ENCODE measurements around the gene CAD. TPM values are rescaled to one million over a fixed set of nuclear protein-coding genes. Genes with fewer than 3 reads are reported as not detected.

CAD gene
- total RNA-seq, 1 donor from 2014 or later = 51.2 TPM

GRCh38 chr2:27281442-27281841 lies 64.3 kb downstream of the CAD start:
- H3K4me1 Mint-ChIP-seq (ENCODE audit: low read depth, unreplicated experiment) = peaks cover 19% of the 10 kb centered on the region
- no peaks in the 10 kb centered on the region for H3K9me3 Mint-ChIP-seq (ENCODE audit: unreplicated experiment)
- no peak overlapping the region for H3K4me2 ChIP-seq (ENCODE audit: low read length)
- H3K79me2 ChIP-seq (ENCODE audit: insufficient read depth, low read length) = no peaks in the 10 kb centered on the region
- no peak overlapping the region for H3K27ac ChIP-seq (ENCODE audit: low read depth, low read length)
- no peak overlapping the region for H3K9ac ChIP-seq (ENCODE audit: low read length)
- H3K27me3 ChIP-seq (ENCODE audit: insufficient read depth, low read length) = peaks cover 32% of the 10 kb centered on the region
- no peak overlapping the region for H2AFZ ChIP-seq (ENCODE audit: low read depth, low read length)
- TF ChIP-seq CTCF (IDR thresholded peaks at IDR 0.05; ENCODE audit: insufficient read depth, low read depth, low read length) (no peak), EZH2 (IDR thresholded peaks at IDR 0.05; ENCODE audit: insufficient read depth, low read length) (no peak)
- DNase-seq (ENCODE audit: low read depth) = no peak
- FAIRE-seq = no peak
- no peaks in the 10 kb centered on the region for H3K9me3 ChIP-seq (ENCODE audit: insufficient read depth, low read depth, low read length)
- peaks cover 9% of the 10 kb centered on the region for H3K4me1 ChIP-seq (ENCODE audit: insufficient read depth, low read length)
- no peak overlapping the region for H3K4me3 Mint-ChIP-seq (ENCODE audit: unreplicated experiment)
- no peak overlapping the region for H3K27ac Mint-ChIP-seq (ENCODE audit: unreplicated experiment)
- H3K27me3 Mint-ChIP-seq (ENCODE audit: low read depth, unreplicated experiment) = peaks cover 22% of the 10 kb centered on the region
- no peak overlapping the region for H3K4me3 ChIP-seq (ENCODE audit: insufficient read depth, low read depth, low read length)
- H3K36me3 Mint-ChIP-seq (ENCODE audit: low read depth, unreplicated experiment) = no peaks in the 10 kb centered on the region
- H4K20me1 ChIP-seq (ENCODE audit: insufficient read depth, low read length) = no peaks in the 10 kb centered on the region
- H3K36me3 ChIP-seq (ENCODE audit: insufficient read depth, low read length) = no peaks in the 10 kb centered on the region

GRCh38 chr2:27281855-27282559 lies 64.8 kb downstream of the CAD start, which contains the start of gene TRIM54:
TSS of gene TRIM54 (plus strand) at chr2:27282429. CDS start at chr2:27282732, 303 bp downstream.
- FAIRE-seq = no peak
- H3K36me3 ChIP-seq (ENCODE audit: insufficient read depth, low read length) = no peaks in the 10 kb centered on the region
- H2AFZ ChIP-seq (ENCODE audit: low read depth, low read length) = no peak within 1 kb of the TSS
- no peaks in the 10 kb centered on the region for H3K9me3 ChIP-seq (ENCODE audit: insufficient read depth, low read depth, low read length)
- H3K9ac ChIP-seq (ENCODE audit: low read length) = no peak within 1 kb of the TSS
- DNase-seq (ENCODE audit: low read depth) = no peak
- H3K27me3 Mint-ChIP-seq (ENCODE audit: low read depth, unreplicated experiment) = peaks cover 24% of the 10 kb centered on the region
- no peak within 1 kb of the TSS for H3K27ac Mint-ChIP-seq (ENCODE audit: unreplicated experiment)
- no peak within 1 kb of the TSS for H3K4me3 ChIP-seq (ENCODE audit: insufficient read depth, low read depth, low read length)
- H3K9me3 Mint-ChIP-seq (ENCODE audit: unreplicated experiment) = no peaks in the 10 kb centered on the region
- no peaks in the 10 kb centered on the region for H4K20me1 ChIP-seq (ENCODE audit: insufficient read depth, low read length)
- peaks cover 35% of the 10 kb centered on the region for H3K27me3 ChIP-seq (ENCODE audit: insufficient read depth, low read length)
- H3K4me3 Mint-ChIP-seq (ENCODE audit: unreplicated experiment) = peak within 1 kb of the TSS; percentile 27
- TF ChIP-seq EZH2 (IDR thresholded peaks at IDR 0.05; ENCODE audit: insufficient read depth, low read length) (no peak), CTCF (IDR thresholded peaks at IDR 0.05; ENCODE audit: insufficient read depth, low read depth, low read length) (no peak)
- no peaks in the 10 kb centered on the region for H3K36me3 Mint-ChIP-seq (ENCODE audit: low read depth, unreplicated experiment)
- H3K27ac ChIP-seq (ENCODE audit: low read depth, low read length) = no peak within 1 kb of the TSS
- H3K4me1 ChIP-seq (ENCODE audit: insufficient read depth, low read length) = peaks cover 9% of the 10 kb centered on the region
- peaks cover 19% of the 10 kb centered on the region for H3K4me1 Mint-ChIP-seq (ENCODE audit: low read depth, unreplicated experiment)
- no peaks in the 10 kb centered on the region for H3K79me2 ChIP-seq (ENCODE audit: insufficient read depth, low read length)
- no peak within 1 kb of the TSS for H3K4me2 ChIP-seq (ENCODE audit: low read length)

GRCh38 chr2:27282892-27283291 lies 65.7 kb downstream of the CAD start:
- TF ChIP-seq EZH2 (IDR thresholded peaks at IDR 0.05; ENCODE audit: insufficient read depth, low read length) (no peak), CTCF (IDR thresholded peaks at IDR 0.05; ENCODE audit: insufficient read depth, low read depth, low read length) (no peak)
- no peak overlapping the region for H3K4me3 Mint-ChIP-seq (ENCODE audit: unreplicated experiment)
- no peaks in the 10 kb centered on the region for H3K36me3 Mint-ChIP-seq (ENCODE audit: low read depth, unreplicated experiment)
- no peaks in the 10 kb centered on the region for H3K9me3 ChIP-seq (ENCODE audit: insufficient read depth, low read depth, low read length)
- peaks cover 9% of the 10 kb centered on the region for H3K4me1 ChIP-seq (ENCODE audit: insufficient read depth, low read length)
- DNase-seq (ENCODE audit: low read depth) (no peak), FAIRE-seq (no peak)
- H3K4me2 ChIP-seq (ENCODE audit: low read length) = no peak overlapping the region
- no peaks in the 10 kb centered on the region for H3K79me2 ChIP-seq (ENCODE audit: insufficient read depth, low read length)
- peaks cover 26% of the 10 kb centered on the region for H3K27me3 Mint-ChIP-seq (ENCODE audit: low read depth, unreplicated experiment)
- no peak overlapping the region for H3K9ac ChIP-seq (ENCODE audit: low read length)
- H4K20me1 ChIP-seq (ENCODE audit: insufficient read depth, low read length) = no peaks in the 10 kb centered on the region
- no peak overlapping the region for H3K4me3 ChIP-seq (ENCODE audit: insufficient read depth, low read depth, low read length)
- H3K27me3 ChIP-seq (ENCODE audit: insufficient read depth, low read length) = peaks cover 38% of the 10 kb centered on the region
- no peak overlapping the region for H3K27ac Mint-ChIP-seq (ENCODE audit: unreplicated experiment)
- H3K4me1 Mint-ChIP-seq (ENCODE audit: low read depth, unreplicated experiment) = peaks cover 19% of the 10 kb centered on the region
- H3K36me3 ChIP-seq (ENCODE audit: insufficient read depth, low read length) = no peaks in the 10 kb centered on the region
- no peak overlapping the region for H2AFZ ChIP-seq (ENCODE audit: low read depth, low read length)
- no peak overlapping the region for H3K27ac ChIP-seq (ENCODE audit: low read depth, low read length)
- no peaks in the 10 kb centered on the region for H3K9me3 Mint-ChIP-seq (ENCODE audit: unreplicated experiment)

Measured in astrocyte (in vitro differentiated cells and primary cell).